CD4-positive, alpha-beta memory T cell (primary cell): Measurements from ENCODE around the gene EIF4G3. TPM values are rescaled to one million over a fixed set of nuclear protein-coding genes. Genes with fewer than 3 reads are reported as not detected.

Experiments used
- CTCF ChIA-PET: fragments of 350-600 bp; sonication (Branson Sonifier 250); formaldehyde crosslinking; loops from one replicate; lab custom pipeline; 2021; ENCODE audit warnings: inconsistent platforms; ENCODE audit not compliant: partially characterized antibody; lab: Charles Lee
- POLR2A ChIA-PET: fragments of 350-600 bp; sonication (Branson Sonifier 250); formaldehyde crosslinking; loops from one replicate; lab custom pipeline; 2021; ENCODE audit not compliant: partially characterized antibody; lab: Charles Lee
- DNase-seq, 5 donors: peaks; one replicate each; pipeline versions ENCODE4 v3.0.0 to v3.0.0-alpha.2; 2020 to 2022; ENCODE audit warnings: mixed read lengths in 1 of 5
- H3K27ac ChIP-seq: one replicate; pipeline ENCODE4 v1.7.0; 2013; ENCODE audit warnings: low read depth, low read length
- H3K27me3 ChIP-seq: 2 replicates; pipeline ENCODE4 v1.7.0; 2013; ENCODE audit warnings: mild to moderate bottlenecking, low read length, moderate library complexity; ENCODE audit not compliant: insufficient read depth
- H3K36me3 ChIP-seq: 2 replicates; pipeline ENCODE4 v1.7.0; 2013; ENCODE audit warnings: mild to moderate bottlenecking, low read length, moderate library complexity; ENCODE audit not compliant: insufficient read depth
- H3K4me1 ChIP-seq: 2 replicates; pipeline ENCODE4 v1.7.0; 2013; ENCODE audit warnings: mild to moderate bottlenecking, low read length, moderate library complexity; ENCODE audit not compliant: insufficient read depth
- H3K4me3 ChIP-seq, 2 donors: one replicate each; pipeline ENCODE4 v1.7.0; 2013; ENCODE audit warnings: low read length in 2 of 2, mild to moderate bottlenecking in 1 of 2
- H3K9me3 ChIP-seq, 2 donors: one replicate each; pipeline ENCODE4 v1.7.0; 2013; ENCODE audit warnings: low read length in 2 of 2, control low read depth in 1 of 2; ENCODE audit not compliant: control insufficient read depth in 1 of 2
- H3K27ac Mint-ChIP-seq, 7 donors: one replicate each; pipeline ENCODE4 v1.8.0; 2020 to 2021; ENCODE audit warnings: mixed read lengths in 7 of 7, mild to moderate bottlenecking in 6 of 7, inconsistent platforms in 3 of 7, moderate library complexity in 3 of 7
- H3K27me3 Mint-ChIP-seq, 2 donors: one replicate each; pipeline ENCODE4 v1.8.0; 2020 to 2021; ENCODE audit warnings: mixed read lengths in 2 of 2
- H3K36me3 Mint-ChIP-seq, 2 donors: one replicate each; pipeline ENCODE4 v1.8.0; 2020 to 2021; ENCODE audit warnings: mixed read lengths in 2 of 2, inconsistent platforms in 1 of 2, mild to moderate bottlenecking in 1 of 2
- H3K4me1 Mint-ChIP-seq, 4 donors: one replicate each; pipeline ENCODE4 v1.8.0; 2020 to 2021; ENCODE audit warnings: mixed read lengths in 4 of 4, mild to moderate bottlenecking in 1 of 4
- H3K4me3 Mint-ChIP-seq, 8 donors: one replicate each; pipeline ENCODE4 v1.8.0; 2020 to 2021; ENCODE audit warnings: mixed read lengths in 8 of 8, mild to moderate bottlenecking in 7 of 8, moderate library complexity in 6 of 8, inconsistent platforms in 3 of 8
- H3K9me3 Mint-ChIP-seq, 8 donors: one replicate each; pipeline ENCODE4 v1.8.0; 2020 to 2021; ENCODE audit warnings: mixed read lengths in 8 of 8, mild to moderate bottlenecking in 5 of 8, inconsistent platforms in 3 of 8, moderate library complexity in 1 of 8
- intact Hi-C: fragments of 100-400 bp; cut with micrococcal nuclease; formaldehyde crosslinking; loops from one replicate; pipeline ENCODE4 v1.15.1; 2023
- polyA plus RNA-seq, 2 donors: library from polyadenylated mRNA; unstranded; fragments of 300-500 nt; fragmentation: Illumina TruSeq; gene quantifications; one replicate each; pipeline ENCODE4 v1.2.3, GENCODE V29; 2021
- total RNA-seq, 2 experiments: library from RNA; stranded (reverse); gene quantifications; one replicate each; pipeline ENCODE4 v1.2.3, GENCODE V29; 2021

Gene EIF4G3
- total and polyA plus RNA-seq, 4 experiments from 2014 or later = 1.6 to 18.0 (median 13.1) TPM

- ChIA-PET POLR2A (no interaction called here), CTCF (no interaction called here)
- Histone ChIP-seq H3K4me1 (no peaks in the 10 kb centered on the region), H3K27me3 (no peaks in the 10 kb centered on the region), H3K9me3 (no peaks in the 10 kb centered on the region), H3K27ac (no peak overlapping the region), H3K4me3 (no peak overlapping the region), H3K36me3 (no peaks in the 10 kb centered on the region)
- Mint-ChIP-seq H3K4me1 (no peaks in the 10 kb centered on the region), H3K9me3 (no peaks in the 10 kb centered on the region), H3K27me3 (no peaks in the 10 kb centered on the region), H3K27ac (no peak overlapping the region), H3K36me3 (peaks cover 8 to 16% of the 10 kb centered on the region in 2 donors), H3K4me3 (no peak overlapping the region)
- intact Hi-C loops = no loop called here
- no peak for DNase-seq
Observed at GRCh38 chr1:20884513-20884912, 292.2 kb downstream of the EIF4G3 start.

GRCh38 chr1:20883766-20884165, 292.9 kb downstream of the EIF4G3 start:
- no peaks in the 10 kb centered on the region for H3K4me1 Mint-ChIP-seq
- peak overlapping the region in 1 of 7 donors; percentile 5 for H3K27ac Mint-ChIP-seq
- DNase-seq = no peak
- intact Hi-C loops = no loop called here
- peaks cover 13 to 22% of the 10 kb centered on the region in 2 donors for H3K36me3 Mint-ChIP-seq
- H3K9me3 Mint-ChIP-seq = no peaks in the 10 kb centered on the region
- no peaks in the 10 kb centered on the region for H3K27me3 Mint-ChIP-seq
- H3K4me3 Mint-ChIP-seq = no peak overlapping the region
- ChIA-PET CTCF (no interaction called here), POLR2A (no interaction called here)
- H3K4me3 ChIP-seq = no peak overlapping the region
- no peaks in the 10 kb centered on the region for H3K27me3 ChIP-seq
- no peaks in the 10 kb centered on the region for H3K9me3 ChIP-seq
- H3K36me3 ChIP-seq = no peaks in the 10 kb centered on the region
- H3K27ac ChIP-seq = no peak overlapping the region
- no peaks in the 10 kb centered on the region for H3K4me1 ChIP-seq

- H3K4me3 Mint-ChIP-seq = no peak overlapping the region
- Histone ChIP-seq H3K4me1 (no peaks in the 10 kb centered on the region), H3K27me3 (no peaks in the 10 kb centered on the region), H3K36me3 (no peaks in the 10 kb centered on the region), H3K9me3 (no peaks in the 10 kb centered on the region), H3K4me3 (no peak overlapping the region), H3K27ac (no peak overlapping the region)
- intact Hi-C loops = no loop called here
- DNase-seq = no peak
- no peaks in the 10 kb centered on the region for H3K27me3 Mint-ChIP-seq
- no peak overlapping the region for H3K27ac Mint-ChIP-seq
- POLR2A ChIA-PET = no interaction called here
- no peaks in the 10 kb centered on the region for H3K4me1 Mint-ChIP-seq
- no peaks in the 10 kb centered on the region for H3K9me3 Mint-ChIP-seq
- H3K36me3 Mint-ChIP-seq = peaks cover 20 to 30% of the 10 kb centered on the region in 2 donors
- CTCF ChIA-PET = no interaction called here
Observed at GRCh38 chr1:20882837-20883236, 293.9 kb downstream of the EIF4G3 start.

- Mint-ChIP-seq H3K4me1 (peaks cover 3 to 10% (median 6%) of the 10 kb centered on the region in 4 donors), H3K9me3 (no peaks in the 10 kb centered on the region), H3K36me3 (peaks cover 24 to 37% of the 10 kb centered on the region in 2 donors), H3K27ac (no peak overlapping the region), H3K27me3 (no peaks in the 10 kb centered on the region), H3K4me3 (no peak overlapping the region)
- Histone ChIP-seq H3K27me3 (no peaks in the 10 kb centered on the region), H3K36me3 (no peaks in the 10 kb centered on the region), H3K4me1 (peaks cover 3% of the 10 kb centered on the region), H3K9me3 (no peaks in the 10 kb centered on the region), H3K27ac (no peak overlapping the region), H3K4me3 (no peak overlapping the region)
- intact Hi-C loops = no loop called here
- ChIA-PET CTCF (no interaction called here), POLR2A (no interaction called here)
- no peak for DNase-seq
Observed at GRCh38 chr1:20878799-20879198, 297.9 kb downstream of the EIF4G3 start.

GRCh38 chr1:20875198-20875973, 301.3 kb downstream of the EIF4G3 start:
- Histone ChIP-seq H3K27ac (no peak overlapping the region), H3K9me3 (no peaks in the 10 kb centered on the region), H3K27me3 (no peaks in the 10 kb centered on the region), H3K4me1 (peaks cover 3% of the 10 kb centered on the region), H3K4me3 (no peak overlapping the region), H3K36me3 (no peaks in the 10 kb centered on the region)
- H3K4me3 Mint-ChIP-seq = no peak overlapping the region
- H3K36me3 Mint-ChIP-seq = peaks cover 20 to 31% of the 10 kb centered on the region in 2 donors
- H3K27me3 Mint-ChIP-seq = no peaks in the 10 kb centered on the region
- intact Hi-C loops = no loop called here
- peaks cover 5 to 10% (median 6%) of the 10 kb centered on the region in 4 donors for H3K4me1 Mint-ChIP-seq
- DNase-seq = no peak
- ChIA-PET POLR2A (no interaction called here), CTCF (interaction anchor here (1.0 kb wide), 1 partner anchor 10 kb away, joined by 3 read pairs; no protein-coding TSS in a partner anchor)
- H3K27ac Mint-ChIP-seq = no peak overlapping the region
- H3K9me3 Mint-ChIP-seq = no peaks in the 10 kb centered on the region

- H3K4me1 Mint-ChIP-seq = peaks cover 5 to 10% (median 6%) of the 10 kb centered on the region in 4 donors
- peaks cover 3% of the 10 kb centered on the region for H3K4me1 ChIP-seq
- no peaks in the 10 kb centered on the region for H3K9me3 Mint-ChIP-seq
- H3K36me3 Mint-ChIP-seq = peaks cover 6 to 18% of the 10 kb centered on the region in 2 donors
- no peak overlapping the region for H3K27ac ChIP-seq
- intact Hi-C loops = no loop called here
- ChIA-PET CTCF (no interaction called here), POLR2A (no interaction called here)
- no peak overlapping the region for H3K4me3 ChIP-seq
- DNase-seq = no peak
- H3K9me3 ChIP-seq = no peaks in the 10 kb centered on the region
- no peaks in the 10 kb centered on the region for H3K36me3 ChIP-seq
- H3K4me3 Mint-ChIP-seq = no peak overlapping the region
- no peaks in the 10 kb centered on the region for H3K27me3 ChIP-seq
- no peak overlapping the region for H3K27ac Mint-ChIP-seq
- H3K27me3 Mint-ChIP-seq = no peaks in the 10 kb centered on the region
Observed at GRCh38 chr1:20873311-20873710, 303.4 kb downstream of the EIF4G3 start.

GRCh38 chr1:20871419-20871818, 305.3 kb downstream of the EIF4G3 start:
- Histone ChIP-seq H3K27me3 (no peaks in the 10 kb centered on the region), H3K27ac (no peak overlapping the region), H3K4me3 (no peak overlapping the region), H3K9me3 (no peaks in the 10 kb centered on the region), H3K4me1 (peaks cover 3% of the 10 kb centered on the region), H3K36me3 (no peaks in the 10 kb centered on the region)
- intact Hi-C loops = no loop called here
- Mint-ChIP-seq H3K27me3 (no peaks in the 10 kb centered on the region), H3K27ac (peak overlapping the region in 1 of 7 donors; percentile 4), H3K4me3 (no peak overlapping the region), H3K36me3 (peaks cover 3 to 15% of the 10 kb centered on the region in 2 donors), H3K9me3 (no peaks in the 10 kb centered on the region), H3K4me1 (peaks cover 5 to 10% (median 6%) of the 10 kb centered on the region in 4 donors)
- ChIA-PET CTCF (no interaction called here), POLR2A (no interaction called here)
- no peak for DNase-seq
